NB4 (cell line): ENCODE results near the gene MAP4K4.

Experiments
- DNase-seq: peaks from one replicate; pipeline ENCODE4 v3.0.0; 2010; ENCODE audit warnings: low read depth
- H3K4me3 ChIP-seq: one replicate; pipeline ENCODE4 v1.5.1; 2011; ENCODE audit warnings: mild to moderate bottlenecking, low read depth, low read length, moderate library complexity
- CTCF ChIP-seq: IDR thresholded peaks from one replicate; pipeline ENCODE4 v1.5.1; 2012; ENCODE audit warnings: low read depth, low read length
- MAX ChIP-seq: IDR thresholded peaks from 2 replicates; pipeline ENCODE4 v1.6.1; 2011; ENCODE audit warnings: low read depth, low read length
- MYC ChIP-seq: IDR thresholded peaks from 2 replicates; pipeline ENCODE4 v1.6.1; 2011; ENCODE audit warnings: low read depth, low read length
- POLR2A ChIP-seq: IDR thresholded peaks from 2 replicates; pipeline ENCODE4 v1.6.1; 2011; ENCODE audit warnings: mild to moderate bottlenecking; ENCODE audit not compliant: insufficient read length; ENCODE audit errors: extremely low read depth

The MAP4K4 gene

GRCh38 chr2:101823859-101824258 is 126.4 kb downstream of the MAP4K4 start:
- DNase-seq, result no peak
- TF ChIP-seq CTCF, result no peak
- TF ChIP-seq MYC, result no peak
- no peak for TF ChIP-seq POLR2A
- TF ChIP-seq MAX, result no peak

GRCh38 chr2:101826716-101827115 is 129.2 kb downstream of the MAP4K4 start:
- no peak overlapping the region for H3K4me3 ChIP-seq
- no peak for TF ChIP-seq MYC
- DNase-seq, result no peak

More at GRCh38 chr2:101823859-101824258, 126.4 kb downstream of the MAP4K4 start:
- H3K4me3 ChIP-seq, result no peak overlapping the region

- no peak overlapping the region for H3K4me3 ChIP-seq
- DNase-seq, result no peak
Measured at GRCh38 chr2:101827246-101827645, 129.7 kb downstream of the MAP4K4 start.

GRCh38 chr2:101828257-101828656 is 130.8 kb downstream of the MAP4K4 start:
- TF ChIP-seq POLR2A, result no peak
- TF ChIP-seq MYC, result no peak
- TF ChIP-seq CTCF, result no peak
- no peak for TF ChIP-seq MAX
- DNase-seq, result no peak
- no peak overlapping the region for H3K4me3 ChIP-seq

More at GRCh38 chr2:101827246-101827645, 129.7 kb downstream of the MAP4K4 start:
- TF ChIP-seq CTCF (no peak), POLR2A (no peak), MYC (no peak), MAX (no peak)

GRCh38 chr2:101828673-101829334 is 131.3 kb downstream of the MAP4K4 start:
- H3K4me3 ChIP-seq, result no peak overlapping the region
- no peak for DNase-seq
- TF ChIP-seq MAX (no peak), POLR2A (no peak), MYC (no peak), CTCF (no peak)

- H3K4me3 ChIP-seq, result no peak overlapping the region
- no peak for TF ChIP-seq MAX
- TF ChIP-seq POLR2A, result no peak
- no peak for TF ChIP-seq CTCF
- TF ChIP-seq MYC, result no peak
- no peak for DNase-seq
Measured at GRCh38 chr2:101829429-101829828, 131.9 kb downstream of the MAP4K4 start.
